Endothelial cell of umbilical vein (primary cell): ENCODE measurements around the gene DBNDD2.

ENCODE experiments used
- CTCF ChIP-seq, 2 donors: IDR thresholded peaks; 1 replicate in 1 of 2; 2 replicates in 1 of 2; pipeline ENCODE4 v1.5.1; 2011; ENCODE audit warnings: low read length in 2 of 2, mild to moderate bottlenecking in 2 of 2, moderate library complexity in 2 of 2, control low read depth in 1 of 2, inconsistent platforms in 1 of 2, low read depth in 1 of 2; ENCODE audit not compliant: insufficient read depth in 1 of 2; ENCODE audit errors: extremely low read depth in 1 of 2
- EZH2 ChIP-seq: IDR thresholded peaks from 2 replicates; pipeline ENCODE4 v1.6.1; 2012; ENCODE audit warnings: borderline replicate concordance, low read depth, mild to moderate bottlenecking, moderate library complexity, low read length, inconsistent platforms; ENCODE audit not compliant: severe bottlenecking
- JUN ChIP-seq: IDR thresholded peaks from 2 replicates; pipeline ENCODE4 v1.6.1; 2011; ENCODE audit warnings: borderline replicate concordance, low read depth; ENCODE audit not compliant: insufficient read length, insufficient read depth
- POLR2A ChIP-seq: IDR thresholded peaks from 2 replicates; pipeline ENCODE4 v1.6.1; 2012; ENCODE audit warnings: low read depth, mild to moderate bottlenecking, control low read depth, low read length
- POLR2AphosphoS5 ChIP-seq: IDR thresholded peaks from 2 replicates; pipeline ENCODE4 v1.6.1; 2012; ENCODE audit warnings: low read depth, mild to moderate bottlenecking, control low read depth, low read length, moderate library complexity; ENCODE audit not compliant: insufficient read depth

DNA sequence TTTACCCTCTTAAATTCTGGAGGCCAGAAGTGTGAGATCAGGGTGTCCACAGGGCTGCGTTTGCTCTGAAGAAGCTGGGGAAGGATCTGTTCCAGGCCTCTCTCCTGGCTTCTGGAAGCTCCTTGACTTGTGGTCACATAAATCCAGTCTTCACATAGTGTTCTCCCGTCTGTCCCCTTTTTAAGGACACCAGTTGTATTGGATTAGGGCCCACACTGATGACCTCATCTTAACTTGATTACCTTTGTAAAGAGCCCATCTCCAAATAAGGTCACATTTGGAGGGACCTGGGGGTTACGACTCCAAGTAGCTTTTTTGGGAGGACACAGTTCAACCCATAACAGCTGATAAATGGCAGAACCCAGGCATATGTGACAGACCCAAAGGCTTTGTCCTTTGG, 41.4 kb downstream of the DBNDD2 start:
- TF ChIP-seq CTCF (IDR thresholded peaks at IDR 0.05; ENCODE audit: extremely low read depth in 1 of 2, insufficient read depth in 1 of 2, low read depth in 1 of 2, low read length in 2 of 2) = no peak
- no peak for TF ChIP-seq JUN
- no peak for TF ChIP-seq POLR2A
- TF ChIP-seq EZH2 = no peak
- no peak for TF ChIP-seq POLR2AphosphoS5
